ENCODE data around the gene EPS8L1. TPM values are rescaled to one million over a fixed set of nuclear protein-coding genes. Genes with fewer than 3 reads are reported as not detected.

The EPS8L1 gene
- total RNA-seq, 4 donors from 2014 or later, result 1.0 to 8.7 (median 1.2) TPM

DNA sequence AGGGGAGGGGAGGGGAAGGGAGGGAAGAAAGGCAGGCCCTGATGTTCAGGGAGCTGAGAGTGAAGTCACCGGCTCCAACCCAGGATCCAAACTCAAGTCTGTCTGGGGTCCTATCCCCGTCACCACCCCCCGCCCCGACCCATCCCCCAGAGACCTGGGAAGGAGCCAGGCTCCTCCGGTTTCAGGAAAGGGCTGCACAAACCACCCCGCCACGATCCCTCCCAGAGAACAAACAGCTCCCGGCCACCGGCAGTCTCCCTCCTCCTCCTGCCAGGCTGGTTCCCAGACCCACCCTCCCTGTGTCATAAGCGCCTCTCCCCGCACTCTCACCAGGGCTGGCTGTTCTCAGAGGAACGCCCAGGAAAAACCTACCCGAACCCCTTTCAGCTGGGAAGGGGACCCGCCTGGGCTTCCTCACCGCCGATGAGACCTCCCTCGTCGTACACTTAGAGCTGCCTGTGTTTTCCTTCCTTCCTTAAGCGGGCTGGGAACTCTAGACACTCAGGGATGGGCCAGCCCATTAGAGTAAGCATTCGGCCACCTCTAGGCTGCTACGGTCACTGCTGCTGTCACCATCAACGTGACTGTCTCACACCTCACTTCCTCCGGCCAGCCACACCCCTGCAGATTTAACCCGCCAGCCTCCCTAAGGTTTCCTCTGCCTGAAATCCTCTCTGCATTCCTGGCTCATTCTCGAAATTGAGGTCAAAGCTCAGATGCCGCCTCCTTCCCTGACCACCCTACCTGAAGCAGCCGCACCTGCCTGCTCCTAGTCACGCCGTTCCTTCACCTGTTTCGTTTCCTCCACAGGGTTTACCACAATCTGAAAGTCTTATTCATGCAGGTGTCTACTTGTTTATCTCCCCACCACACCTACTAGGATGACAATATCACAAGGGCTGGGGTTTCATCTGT lies 6.5 kb upstream of the EPS8L1 start:
- H3K27ac ChIP-seq (replicated peaks in 1 of 4), result no peak overlapping the region
- peaks cover 0 to 7% (median 1%) of the 10 kb centered on the region in 4 donors for H3K9me3 ChIP-seq
- intact Hi-C loops (cut with DNase I), result no loop called here
- WGBS, result 8% methylated on average over 27 of the region's 30 CpGs
- peaks cover 0 to 85% (median 30%) of the 10 kb centered on the region in 4 donors for H3K27me3 ChIP-seq
- peaks cover 0 to 15% (median 10%) of the 10 kb centered on the region in 4 donors for H3K4me1 ChIP-seq
- H3K36me3 ChIP-seq, result no peaks in the 10 kb centered on the region
- H3K4me3 ChIP-seq, result peak overlapping the region in 1 of 4 donors; percentile 24
- DNase-seq (ENCODE audit: extremely low spot score), result no peak
- TF ChIP-seq POLR2AphosphoS5 (IDR thresholded peaks at IDR 0.05), result no peak
- TF ChIP-seq EP300 (IDR thresholded peaks at IDR 0.05), result no peak
- no peak for TF ChIP-seq POLR2A (IDR thresholded peaks at IDR 0.05; ENCODE audit: low read depth)
- TF ChIP-seq, protein P1, sequence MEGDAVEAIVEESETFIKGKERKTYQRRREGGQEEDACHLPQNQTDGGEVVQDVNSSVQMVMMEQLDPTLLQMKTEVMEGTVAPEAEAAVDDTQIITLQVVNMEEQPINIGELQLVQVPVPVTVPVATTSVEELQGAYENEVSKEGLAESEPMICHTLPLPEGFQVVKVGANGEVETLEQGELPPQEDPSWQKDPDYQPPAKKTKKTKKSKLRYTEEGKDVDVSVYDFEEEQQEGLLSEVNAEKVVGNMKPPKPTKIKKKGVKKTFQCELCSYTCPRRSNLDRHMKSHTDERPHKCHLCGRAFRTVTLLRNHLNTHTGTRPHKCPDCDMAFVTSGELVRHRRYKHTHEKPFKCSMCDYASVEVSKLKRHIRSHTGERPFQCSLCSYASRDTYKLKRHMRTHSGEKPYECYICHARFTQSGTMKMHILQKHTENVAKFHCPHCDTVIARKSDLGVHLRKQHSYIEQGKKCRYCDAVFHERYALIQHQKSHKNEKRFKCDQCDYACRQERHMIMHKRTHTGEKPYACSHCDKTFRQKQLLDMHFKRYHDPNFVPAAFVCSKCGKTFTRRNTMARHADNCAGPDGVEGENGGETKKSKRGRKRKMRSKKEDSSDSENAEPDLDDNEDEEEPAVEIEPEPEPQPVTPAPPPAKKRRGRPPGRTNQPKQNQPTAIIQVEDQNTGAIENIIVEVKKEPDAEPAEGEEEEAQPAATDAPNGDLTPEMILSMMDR (IDR thresholded peaks at IDR 0.05), result no peak

DNA sequence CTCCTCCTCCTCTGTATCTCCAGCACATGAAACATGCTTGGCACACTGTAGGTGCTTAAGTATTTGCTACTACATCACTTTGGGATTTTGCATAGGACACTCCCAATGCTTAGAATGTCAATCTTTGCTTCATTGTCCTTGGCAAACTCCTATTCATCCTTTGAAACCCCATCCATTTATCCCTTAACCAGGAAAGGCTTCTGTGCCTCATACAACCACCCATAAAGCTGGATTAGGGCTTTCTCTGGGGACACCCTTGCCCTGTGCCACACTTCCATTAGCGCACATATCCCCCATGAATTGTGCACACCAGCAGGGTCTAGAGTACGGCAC lies 5.8 kb upstream of the EPS8L1 start:
- Histone ChIP-seq H3K4me1 (peaks cover 0 to 15% (median 10%) of the 10 kb centered on the region in 4 donors), H3K27me3 (peaks cover 0 to 90% (median 30%) of the 10 kb centered on the region in 4 donors), H3K36me3 (no peaks in the 10 kb centered on the region), H3K9me3 (peaks cover 0 to 7% (median 1%) of the 10 kb centered on the region in 4 donors), H3K27ac (replicated peaks in 1 of 4) (no peak overlapping the region), H3K4me3 (no peak overlapping the region)
- TF ChIP-seq POLR2AphosphoS5 (IDR thresholded peaks at IDR 0.05), result no peak
- intact Hi-C loops (cut with DNase I), result no loop called here
- WGBS, result 90% methylated on average over 2 of the region's 2 CpGs
- DNase-seq (ENCODE audit: extremely low spot score), result no peak

DNA sequence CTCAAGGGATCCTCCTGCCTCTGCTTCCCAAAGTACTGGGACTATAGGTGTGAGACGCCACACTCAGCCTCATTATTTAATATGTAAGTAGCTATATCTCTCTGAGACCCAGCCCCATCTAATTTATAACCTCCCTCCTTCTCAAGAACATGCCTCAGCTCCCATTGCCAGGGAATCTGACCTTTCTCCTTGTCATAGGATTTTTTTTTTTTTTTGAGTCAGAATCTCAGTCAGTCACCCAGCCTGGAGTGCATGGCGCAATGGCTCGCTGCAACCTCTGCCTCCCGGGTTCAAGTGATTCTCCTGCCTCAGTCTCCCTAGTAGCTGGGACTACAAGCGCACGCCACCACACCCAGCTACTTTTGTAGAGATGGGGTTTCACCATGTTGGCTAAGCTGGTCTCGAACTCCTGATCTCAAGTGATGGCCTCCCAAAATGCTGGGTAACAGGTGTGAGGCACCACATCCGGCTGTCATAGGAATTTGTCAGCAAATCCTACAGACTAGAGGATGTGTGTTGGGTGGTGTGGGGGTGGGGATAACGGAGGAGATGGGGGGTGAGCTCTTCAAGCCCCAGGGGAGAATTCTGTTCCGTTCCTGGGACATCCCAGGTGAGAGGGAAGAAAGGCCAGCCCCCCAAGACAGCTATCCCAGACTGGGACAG lies 5.1 kb upstream of the EPS8L1 start:
- WGBS, result 96% methylated on average over 9 of the region's 10 CpGs
- peaks cover 0 to 90% (median 30%) of the 10 kb centered on the region in 4 donors for H3K27me3 ChIP-seq
- no peak for DNase-seq (ENCODE audit: extremely low spot score)

DNA sequence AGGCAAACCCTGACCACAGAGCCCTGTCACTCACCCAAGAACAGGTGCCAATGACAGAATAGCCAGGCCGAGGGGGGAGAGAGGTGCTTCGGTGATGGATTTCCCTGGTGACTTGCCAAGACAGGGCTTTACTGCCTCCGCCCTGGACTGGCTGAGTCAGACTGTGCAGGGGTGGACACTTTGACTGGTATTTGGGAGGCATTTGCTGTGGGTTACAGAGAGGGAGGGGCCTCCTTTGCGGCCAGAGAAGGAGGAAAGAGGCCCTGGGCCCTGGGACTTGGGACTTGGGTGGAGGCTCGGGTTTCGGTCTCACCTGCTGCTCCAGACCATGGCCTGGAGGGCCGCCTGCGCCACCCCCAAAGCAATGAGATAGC lies 4.6 kb upstream of the EPS8L1 start:
- Histone ChIP-seq H3K27me3 (peaks cover 0 to 89% (median 30%) of the 10 kb centered on the region in 4 donors), H3K27ac (replicated peaks in 1 of 4) (no peak overlapping the region)
- TF ChIP-seq EP300 (IDR thresholded peaks at IDR 0.05) (no peak), POLR2A (IDR thresholded peaks at IDR 0.05; ENCODE audit: low read depth) (no peak), POLR2AphosphoS5 (IDR thresholded peaks at IDR 0.05) (no peak)
- TF ChIP-seq, protein P1 (IDR thresholded peaks at IDR 0.05), result no peak

More for the DNA sequence above, 5.1 kb upstream of the EPS8L1 start:
- H3K4me1 ChIP-seq, result peaks cover 0 to 15% (median 10%) of the 10 kb centered on the region in 4 donors
- H3K4me3 ChIP-seq, result no peak overlapping the region
- TF ChIP-seq POLR2AphosphoS5 (IDR thresholded peaks at IDR 0.05) (no peak), POLR2A (IDR thresholded peaks at IDR 0.05; ENCODE audit: low read depth) (no peak), EP300 (IDR thresholded peaks at IDR 0.05) (no peak)
- TF ChIP-seq, protein P1 (IDR thresholded peaks at IDR 0.05), result no peak
- H3K27ac ChIP-seq (replicated peaks in 1 of 4), result no peak overlapping the region
- intact Hi-C loops (cut with DNase I), result no loop called here
- no peaks in the 10 kb centered on the region for H3K36me3 ChIP-seq
- peaks cover 0 to 7% (median 1%) of the 10 kb centered on the region in 4 donors for H3K9me3 ChIP-seq

DNA sequence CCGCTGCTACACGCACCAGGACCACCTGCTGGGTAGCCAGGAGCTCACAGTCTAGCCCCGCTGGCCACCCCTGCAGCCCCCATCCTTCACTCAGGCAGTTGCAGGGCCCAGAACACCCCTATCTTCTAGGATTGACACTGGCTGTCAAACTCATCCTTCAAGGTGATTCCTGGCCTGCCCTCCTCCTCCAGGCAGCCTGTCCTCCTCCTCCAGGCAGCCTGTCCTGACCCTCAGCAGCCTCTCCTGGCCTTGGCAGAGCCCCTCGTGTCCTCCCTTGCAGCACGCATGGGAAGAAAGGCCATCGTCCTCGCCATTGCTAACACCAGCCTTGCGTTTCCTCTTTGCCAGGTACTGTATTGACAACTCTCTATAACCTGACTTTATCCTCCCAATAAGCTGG lies 3.8 kb upstream of the EPS8L1 start:
- intact Hi-C loops (cut with DNase I), result no loop called here
- Histone ChIP-seq H3K4me3 (no peak overlapping the region), H3K27me3 (peaks cover 0 to 92% (median 30%) of the 10 kb centered on the region in 4 donors), H3K9me3 (peaks cover 0 to 7% (median 1%) of the 10 kb centered on the region in 4 donors), H3K27ac (replicated peaks in 1 of 4) (no peak overlapping the region), H3K4me1 (peaks cover 0 to 15% (median 10%) of the 10 kb centered on the region in 4 donors), H3K36me3 (no peaks in the 10 kb centered on the region)
- 71% methylated on average over 8 of the region's 8 CpGs for WGBS
- no peak for DNase-seq (ENCODE audit: extremely low spot score)
- TF ChIP-seq POLR2AphosphoS5 (IDR thresholded peaks at IDR 0.05) (no peak), EP300 (IDR thresholded peaks at IDR 0.05) (no peak), POLR2A (IDR thresholded peaks at IDR 0.05; ENCODE audit: low read depth) (no peak)
- TF ChIP-seq, protein P1 (IDR thresholded peaks at IDR 0.05), result no peak

More for the DNA sequence above, 4.6 kb upstream of the EPS8L1 start:
- 37% methylated on average over 4 of the region's 8 CpGs for WGBS
- Histone ChIP-seq H3K4me1 (peaks cover 0 to 15% (median 10%) of the 10 kb centered on the region in 4 donors), H3K4me3 (no peak overlapping the region), H3K36me3 (no peaks in the 10 kb centered on the region), H3K9me3 (peaks cover 0 to 7% (median 1%) of the 10 kb centered on the region in 4 donors)
- intact Hi-C loops (cut with DNase I), result no loop called here
- no peak for DNase-seq (ENCODE audit: extremely low spot score)
